Right renal cortex interstitium (tissue), 3 donors: ENCODE measurements around the gene NECTIN1. TPM values are rescaled to one million over a fixed set of nuclear protein-coding genes. Genes with fewer than 3 reads are reported as not detected.

Source experiments
- DNase-seq, 3 donors: peaks; one replicate each; pipeline ENCODE4 v3.0.0-alpha.2; 2013; ENCODE audit warnings: low read depth in 3 of 3, low spot score in 2 of 3
- polyA plus RNA-seq, 3 donors: library from polyadenylated mRNA; unstranded; fragments of 120-200 nt; gene quantifications; one replicate each; pipeline ENCODE4 v1.2.1, GENCODE V29; 2013; ENCODE audit not compliant: insufficient read length in 3 of 3

Gene NECTIN1
- polyA plus RNA-seq, 3 donors, result 36.4 to 42.4 (median 36.6) TPM

DNA sequence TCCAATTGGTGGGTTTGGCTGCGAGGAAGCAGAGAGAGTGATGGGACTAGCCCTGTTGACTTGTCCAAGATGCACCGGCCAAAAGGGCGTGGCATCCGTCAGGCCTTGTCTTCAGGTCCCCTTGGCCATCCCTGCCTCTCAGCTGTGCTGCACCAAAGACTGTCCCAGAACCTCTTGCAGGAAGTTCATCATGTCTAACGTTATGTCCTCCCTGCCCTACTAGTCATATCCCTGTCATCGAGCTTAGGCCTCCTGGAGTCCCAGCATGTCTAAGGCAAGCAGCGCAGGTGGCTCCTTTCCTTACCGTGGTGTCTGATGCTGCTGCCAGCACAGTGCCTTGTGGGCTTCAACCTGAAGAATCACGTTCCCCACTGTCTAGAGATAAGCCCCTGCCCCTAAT lies 51.2 kb downstream of the NECTIN1 start:
- no peak for DNase-seq

DNA sequence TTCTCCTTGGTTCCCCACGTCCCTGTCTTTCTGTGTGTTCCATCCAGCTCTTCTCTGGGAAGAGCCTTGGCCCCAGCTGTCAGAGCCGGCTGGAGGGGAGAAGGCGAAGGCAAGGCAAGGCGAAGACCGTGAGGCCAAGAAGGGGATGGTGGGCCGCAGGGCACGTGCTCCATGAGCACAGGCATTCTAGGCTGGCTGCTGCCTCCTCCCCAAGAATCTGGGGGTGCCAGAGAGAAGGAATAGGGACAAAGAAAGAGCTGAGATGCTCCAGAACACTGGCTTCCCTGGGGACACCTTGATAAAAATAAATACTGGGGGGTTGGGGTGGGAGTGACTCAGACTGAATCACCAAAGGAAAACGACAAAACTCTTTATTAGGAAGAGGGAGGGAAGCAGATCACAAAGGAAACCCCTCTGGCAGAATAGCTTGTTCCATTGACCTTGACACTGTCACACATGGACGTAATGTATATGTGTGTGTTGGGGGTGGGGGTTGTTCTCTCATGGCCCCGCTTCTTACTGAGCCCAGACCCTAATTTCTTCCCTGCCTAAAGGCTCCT lies 52.5 kb downstream of the NECTIN1 start:
- no peak for DNase-seq

DNA sequence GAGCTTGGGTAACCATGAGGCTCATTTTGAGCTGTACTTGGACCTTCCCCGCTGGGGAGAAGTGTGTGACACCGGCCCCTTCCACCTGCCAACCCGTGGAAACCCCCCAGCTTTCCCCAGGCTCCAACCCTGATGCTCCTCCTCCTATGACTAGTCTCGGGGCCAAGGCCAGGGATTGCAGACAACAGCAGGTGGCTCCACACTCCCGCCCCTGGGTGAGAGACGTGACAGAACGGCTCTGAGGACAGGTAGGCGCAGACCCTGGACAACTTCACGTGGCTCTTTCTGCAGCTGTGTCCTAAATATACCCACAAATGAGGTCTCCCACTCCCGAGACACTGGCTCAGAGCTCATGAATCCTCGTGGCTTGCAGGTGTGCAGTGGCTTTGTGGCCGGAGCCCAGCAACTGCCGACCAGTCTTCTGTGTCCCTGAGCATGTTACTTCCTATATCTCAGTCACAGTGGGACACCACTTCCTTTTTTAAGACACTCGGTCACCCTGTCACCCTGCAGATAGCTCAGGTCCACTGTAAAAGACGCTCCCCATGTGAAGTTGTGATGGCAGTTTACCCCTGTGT lies 55.2 kb downstream of the NECTIN1 start:
- no peak for DNase-seq

DNA sequence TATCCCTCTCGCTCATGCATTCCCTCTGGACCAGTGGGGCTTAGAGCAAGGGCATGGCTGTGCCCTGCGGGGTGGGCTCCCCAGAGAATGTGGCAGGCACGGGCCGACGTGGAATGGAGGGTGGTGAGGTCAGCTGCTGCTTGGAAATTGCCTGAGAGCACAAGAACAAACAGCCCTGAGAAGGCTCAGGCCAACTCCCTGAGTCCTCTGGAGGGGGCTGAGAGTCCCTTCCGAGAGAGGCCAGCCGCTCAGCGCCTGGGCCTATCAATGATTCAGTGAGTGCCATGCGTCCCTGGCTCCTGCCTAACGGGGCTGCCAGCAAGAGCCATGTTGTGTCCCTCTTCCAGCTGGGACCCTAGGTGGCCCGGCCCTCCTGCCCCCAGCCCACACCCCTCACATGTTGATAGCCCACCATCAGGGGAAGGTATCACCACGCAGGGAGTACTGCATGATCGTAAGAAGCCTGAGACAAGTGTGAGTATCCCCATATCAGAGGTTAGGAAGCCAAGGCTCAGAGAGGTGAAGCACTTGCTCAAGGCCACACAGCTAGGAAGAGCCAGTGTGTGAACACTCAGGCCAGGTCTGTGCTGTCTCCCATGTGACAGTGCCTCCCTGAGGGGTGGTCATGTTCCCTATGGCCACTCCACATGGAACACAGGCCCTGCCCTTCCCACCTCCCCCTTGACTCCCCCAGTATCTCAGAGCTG lies 55.8 kb downstream of the NECTIN1 start:
- DNase-seq, result no peak

DNA sequence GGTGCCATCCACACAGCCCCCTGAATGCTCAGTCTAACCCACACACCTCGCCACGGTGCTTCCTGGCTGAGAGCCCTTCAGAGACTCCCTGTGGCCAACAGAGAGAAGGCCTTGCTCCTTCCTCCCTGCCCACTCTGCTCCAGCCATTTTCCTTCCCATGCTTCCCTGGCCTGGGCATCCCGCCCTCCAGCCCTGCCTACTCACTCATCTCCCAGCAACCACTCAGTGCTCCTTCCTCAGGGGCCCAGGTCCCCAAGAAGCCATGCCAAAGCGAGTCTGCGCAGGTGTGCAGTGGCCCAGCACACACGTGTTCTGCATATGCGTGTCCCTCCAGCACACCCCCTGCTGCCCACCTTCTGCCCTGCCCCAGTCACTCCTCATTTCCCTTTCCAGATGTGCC lies 56.4 kb downstream of the NECTIN1 start:
- DNase-seq, result no peak

DNA sequence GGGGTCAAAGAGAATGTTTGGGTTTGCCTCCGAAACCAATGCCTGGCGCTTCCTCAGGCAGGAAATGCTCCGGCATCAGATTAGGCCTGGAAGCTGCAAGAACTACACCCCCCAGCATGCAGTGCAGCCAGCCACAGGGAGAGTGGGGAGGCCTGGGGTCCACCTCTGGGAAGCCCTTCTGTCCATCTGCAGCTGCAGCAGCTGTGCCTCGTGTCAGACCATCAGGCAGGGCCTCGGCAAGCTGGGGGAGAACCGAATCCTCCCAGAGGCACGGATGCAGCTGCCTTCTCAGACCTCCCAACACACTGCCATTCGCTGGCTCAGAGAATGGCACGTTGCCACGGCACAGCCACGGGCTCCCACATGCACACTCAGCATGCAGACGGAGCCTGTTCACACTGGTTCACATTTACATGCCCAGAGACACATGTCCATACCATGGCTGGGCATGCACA lies 57.4 kb downstream of the NECTIN1 start:
- DNase-seq, result no peak

DNA sequence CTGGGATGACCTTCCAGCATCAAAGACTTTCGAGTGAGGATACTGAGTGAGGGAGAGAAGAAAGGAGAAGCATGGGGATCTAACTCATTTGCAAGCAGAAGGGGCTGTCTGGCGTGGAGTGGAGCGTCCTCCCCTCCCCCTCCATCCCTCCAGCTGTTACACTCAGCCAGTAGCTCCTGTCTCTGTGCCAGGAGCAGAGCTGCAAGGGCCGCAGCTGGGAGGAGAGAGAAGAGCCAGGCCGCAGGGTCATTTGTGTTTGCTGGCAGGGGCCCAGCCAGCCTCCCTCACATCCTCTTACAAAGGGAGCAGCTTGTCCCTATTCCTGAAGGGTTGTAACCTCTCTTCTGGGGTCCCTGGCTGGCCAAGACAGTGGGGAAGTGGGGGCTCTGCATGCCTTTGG lies 57.9 kb downstream of the NECTIN1 start:
- peak; percentile 70 to 74 (median 73) for DNase-seq

DNA sequence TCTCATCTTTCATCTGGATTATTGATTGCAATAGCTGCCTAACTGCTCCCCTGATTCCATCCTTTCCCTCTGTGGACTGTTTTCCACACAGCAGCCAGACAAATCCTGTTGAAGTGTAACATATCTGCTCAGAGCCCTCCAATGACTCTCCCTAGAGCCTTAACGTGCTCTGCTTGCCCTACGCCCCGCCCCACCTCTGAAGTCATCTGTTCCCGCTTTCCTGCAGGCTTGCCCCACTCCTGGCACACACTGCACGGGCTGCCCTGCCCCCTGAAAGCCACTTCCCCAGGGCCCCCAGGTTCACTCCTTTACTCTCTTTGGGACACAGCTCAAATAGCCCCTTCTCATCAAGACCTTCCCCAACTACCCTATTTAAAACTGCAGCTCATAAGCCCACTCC lies 59.5 kb downstream of the NECTIN1 start:
- DNase-seq, result no peak

DNA sequence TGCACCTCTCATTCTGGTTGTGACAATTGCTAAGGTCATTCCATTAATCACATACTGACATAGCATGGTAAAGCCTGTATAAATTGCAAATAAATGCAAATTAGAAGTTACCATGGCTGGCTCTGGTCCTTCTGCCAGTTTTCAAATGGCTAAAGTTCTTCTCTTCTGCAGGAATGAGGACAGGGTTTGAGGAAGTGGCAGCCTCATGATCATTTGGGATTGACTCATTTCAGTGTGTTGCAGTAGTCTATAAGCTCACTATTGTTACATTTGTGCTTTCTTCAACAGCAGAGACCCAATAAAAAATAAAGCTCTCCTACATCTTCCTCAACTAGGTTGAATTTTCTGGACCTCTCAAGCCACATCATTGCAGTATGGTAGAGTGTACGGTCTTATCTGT lies 60.3 kb downstream of the NECTIN1 start:
- no peak for DNase-seq

DNA sequence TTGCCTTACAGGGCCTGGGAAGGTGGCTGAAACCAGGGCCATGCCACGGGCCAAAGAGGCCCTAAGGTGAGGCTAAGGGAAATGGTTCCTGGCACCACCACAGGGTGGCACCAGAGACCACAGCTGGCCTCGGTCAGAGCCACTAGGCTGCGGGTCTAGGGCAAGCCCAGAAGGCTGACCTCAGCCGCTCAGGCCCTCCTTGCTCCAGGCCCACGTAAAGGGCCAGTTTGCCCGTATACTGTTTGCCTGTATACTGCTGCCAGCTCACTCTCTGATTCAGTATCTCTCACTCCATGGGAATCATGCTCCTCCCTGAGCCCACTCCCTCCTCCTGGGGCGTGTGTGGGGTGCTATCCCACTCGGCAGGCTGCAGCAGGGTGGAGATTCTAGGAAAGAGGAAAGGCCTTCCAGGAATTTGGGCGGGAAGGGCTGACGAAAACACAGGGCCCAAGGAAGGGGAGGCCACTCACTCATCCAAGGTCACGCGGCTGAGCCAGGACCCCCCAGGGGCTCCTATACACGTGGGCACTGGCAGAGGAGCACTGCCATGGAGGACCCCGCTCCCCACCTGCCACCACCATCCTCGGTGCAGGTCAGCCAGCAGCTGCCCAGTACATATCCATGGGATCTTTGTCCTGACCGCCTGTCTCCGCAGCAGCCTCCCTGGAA lies 62.4 kb downstream of the NECTIN1 start:
- DNase-seq, result no peak

DNA sequence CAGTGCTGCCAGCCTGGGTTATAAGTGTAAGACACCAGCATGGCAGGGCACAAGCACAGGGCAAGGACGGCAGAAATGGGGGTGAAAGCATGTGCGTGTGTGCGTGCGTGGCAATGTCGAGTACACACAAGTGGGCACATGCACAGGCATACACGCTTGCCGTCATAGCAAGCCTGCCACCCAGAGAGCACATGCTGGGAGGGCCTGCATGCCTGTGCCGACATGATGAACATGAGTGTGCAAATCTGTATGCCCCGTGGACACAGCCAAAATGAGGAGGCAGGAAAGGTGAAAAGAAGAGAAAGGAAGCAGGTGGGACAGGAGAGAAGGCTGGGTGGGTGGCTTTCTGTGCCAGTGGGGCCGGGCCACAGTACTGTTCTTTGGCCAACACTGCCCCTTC lies 62.9 kb downstream of the NECTIN1 start:
- no peak for DNase-seq

DNA sequence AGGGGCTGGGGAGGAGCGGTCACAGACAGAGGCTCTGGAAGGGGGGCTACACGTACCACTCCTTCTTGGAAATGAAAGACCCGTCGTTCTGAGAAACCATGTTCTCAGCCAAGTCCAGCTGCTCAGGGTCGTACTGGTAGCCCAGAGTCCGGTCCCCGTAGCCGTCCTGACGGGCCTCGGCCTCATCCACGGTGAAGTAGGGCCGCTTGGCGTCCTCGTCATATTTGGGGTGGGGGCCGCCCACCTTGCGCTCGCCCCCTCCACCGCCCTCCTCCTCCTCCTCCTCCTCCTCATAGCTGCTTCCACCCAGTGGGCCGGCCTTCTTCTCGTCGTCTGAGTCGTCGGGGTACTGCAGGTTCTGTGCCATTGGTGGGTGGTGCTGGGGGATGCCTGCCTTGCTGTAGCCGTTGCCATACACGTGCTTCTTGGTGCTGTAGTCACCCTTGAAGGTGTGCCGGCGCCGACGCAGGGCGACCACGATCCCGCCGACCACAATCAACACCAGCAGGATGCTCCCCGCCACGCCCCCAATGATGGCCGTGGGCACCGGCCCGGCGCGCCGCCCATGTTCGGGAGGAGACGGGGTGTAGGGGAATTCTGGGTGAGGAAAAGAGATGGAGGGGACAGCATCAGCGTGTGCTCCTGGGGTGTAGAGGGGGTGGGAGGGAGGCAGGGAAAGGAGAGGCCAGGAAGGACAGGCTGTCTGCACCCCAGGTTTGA lies 64.1 kb downstream of the NECTIN1 start:
- DNase-seq, result no peak

DNA sequence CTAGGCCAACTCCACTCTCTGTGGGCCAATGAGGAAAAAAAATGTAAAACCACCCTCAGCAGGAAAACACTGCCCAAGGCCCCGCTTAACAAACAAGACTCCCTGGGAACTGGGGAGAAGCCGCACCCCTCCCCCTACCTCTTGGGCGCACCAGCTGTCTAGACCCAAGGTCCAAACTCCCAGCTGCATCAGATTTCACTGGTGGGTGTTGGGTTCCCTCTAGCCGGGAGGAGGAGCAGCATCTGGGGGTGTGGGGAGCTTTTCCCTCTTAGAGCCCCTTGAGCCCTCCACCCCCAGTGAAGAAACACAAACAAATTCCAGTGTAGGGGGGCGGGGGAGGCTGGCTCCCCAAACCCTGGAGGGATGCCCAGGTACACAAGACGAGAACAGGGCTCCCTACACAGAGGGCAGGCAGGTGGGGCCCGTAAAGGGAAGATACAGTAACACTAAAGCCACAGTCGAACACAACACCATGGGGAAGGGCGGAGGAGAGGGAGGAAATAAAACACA lies 64.9 kb downstream of the NECTIN1 start:
- DNase-seq, result no peak

DNA sequence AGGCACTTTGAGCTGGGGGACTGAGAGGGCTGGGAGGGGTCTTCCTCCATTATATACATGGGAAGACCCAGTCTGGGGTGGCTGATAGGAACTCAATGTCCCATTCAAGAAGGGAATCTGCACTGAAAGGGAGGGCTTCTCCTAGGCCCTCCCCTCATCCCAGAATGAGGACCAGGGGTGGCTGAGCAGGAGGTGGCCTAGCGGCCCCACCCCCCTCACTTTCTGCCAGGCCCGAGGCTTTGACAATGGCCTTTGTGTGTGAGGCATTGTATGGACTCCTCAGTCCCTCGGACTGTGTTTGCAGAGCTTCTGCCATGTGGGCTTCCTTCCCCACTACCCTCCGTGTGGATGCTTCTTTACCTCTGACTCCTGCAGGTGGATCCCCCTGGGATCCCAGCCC lies 65.7 kb downstream of the NECTIN1 start:
- no peak for DNase-seq

DNA sequence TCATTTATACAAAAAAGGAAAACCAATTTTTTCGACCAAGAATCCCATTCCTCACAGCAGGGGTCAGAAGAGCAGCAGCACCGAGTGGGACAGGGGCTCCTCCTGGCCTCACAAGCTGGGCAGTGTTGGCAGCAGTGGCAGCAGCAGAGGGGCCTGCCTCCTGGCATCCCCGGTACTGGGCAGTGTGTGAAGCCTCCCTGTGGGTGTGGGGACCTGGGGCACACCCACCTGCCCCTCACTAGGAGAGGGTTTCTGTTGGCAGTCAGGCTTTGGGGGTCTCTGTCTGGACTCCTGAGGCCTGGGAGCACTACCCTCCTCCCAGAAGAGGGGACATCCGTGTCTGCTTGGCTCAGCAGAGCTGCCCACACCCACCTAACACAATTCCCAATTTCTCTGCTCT lies 67.8 kb downstream of the NECTIN1 start:
- DNase-seq, result no peak

DNA sequence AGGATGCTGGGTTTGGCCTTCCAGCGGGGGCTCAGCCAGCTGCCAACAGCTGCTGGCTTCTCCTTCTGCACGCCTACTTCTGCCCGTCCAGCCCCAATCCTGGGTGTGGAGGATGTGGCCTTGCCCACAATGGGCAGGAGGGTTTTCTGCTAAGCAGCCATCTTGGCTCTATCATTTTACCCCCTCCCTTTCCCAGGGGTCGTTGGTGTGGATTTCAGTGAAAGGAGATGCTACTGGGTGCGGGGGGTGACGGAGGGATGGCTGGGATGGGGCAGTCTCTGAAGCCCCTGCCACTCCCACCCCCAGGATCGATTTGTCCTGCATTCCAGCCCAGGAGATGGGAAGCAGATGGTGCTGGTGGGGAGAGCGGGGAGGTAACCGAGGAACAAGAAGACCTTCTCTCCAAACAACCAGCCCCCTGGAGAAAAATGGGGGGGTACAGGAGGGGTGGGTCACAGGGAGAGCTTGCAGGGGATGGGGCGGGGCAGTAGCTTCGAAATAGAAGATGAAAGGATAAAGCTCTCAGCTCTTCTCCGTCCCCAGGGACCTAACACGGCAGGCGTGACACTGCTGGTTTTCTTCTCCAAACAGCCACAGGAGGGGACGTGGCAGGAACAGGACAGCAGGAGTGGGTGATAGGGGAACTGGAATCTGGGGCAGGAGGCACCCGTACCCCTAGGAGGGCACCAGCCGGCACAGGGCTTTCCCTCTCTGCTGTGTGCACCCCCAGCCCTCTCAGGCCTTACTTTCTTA lies 68.9 kb downstream of the NECTIN1 start:
- no peak for DNase-seq

DNA sequence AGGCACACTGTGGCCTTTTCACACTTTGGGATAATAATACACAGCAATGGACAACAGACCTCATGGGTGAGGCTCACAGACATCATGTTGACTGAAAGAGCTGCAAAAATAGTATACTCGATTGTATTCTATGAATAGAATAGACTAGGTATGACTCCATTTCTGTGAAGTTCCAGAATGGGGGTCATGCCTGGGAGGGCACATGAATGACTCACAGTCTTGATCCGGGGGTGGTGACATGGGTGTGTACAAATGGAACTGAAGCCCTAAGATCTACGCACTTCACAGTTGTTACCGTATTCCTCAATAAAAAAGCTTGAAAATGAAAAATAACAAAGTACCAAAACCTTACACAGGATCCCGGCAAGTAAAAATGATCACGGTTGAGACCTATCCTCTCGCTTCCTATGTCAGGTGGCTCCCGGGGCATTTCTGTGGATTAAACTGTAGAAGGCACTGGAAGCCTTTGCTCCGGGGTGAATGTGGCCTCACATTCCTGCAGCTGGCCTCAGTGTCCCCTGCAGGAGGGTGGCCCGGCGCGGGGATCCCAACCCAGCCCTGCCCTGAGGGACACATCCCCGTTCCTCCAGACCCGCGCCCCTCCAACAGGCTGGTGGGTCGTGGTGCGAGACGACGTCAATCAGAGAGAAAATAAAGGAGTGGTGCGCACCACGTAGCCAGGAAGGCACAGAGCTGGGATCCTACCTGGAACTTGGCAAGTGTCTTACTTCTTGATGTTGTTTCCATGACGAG lies 75.9 kb downstream of the NECTIN1 start:
- no peak for DNase-seq

DNA sequence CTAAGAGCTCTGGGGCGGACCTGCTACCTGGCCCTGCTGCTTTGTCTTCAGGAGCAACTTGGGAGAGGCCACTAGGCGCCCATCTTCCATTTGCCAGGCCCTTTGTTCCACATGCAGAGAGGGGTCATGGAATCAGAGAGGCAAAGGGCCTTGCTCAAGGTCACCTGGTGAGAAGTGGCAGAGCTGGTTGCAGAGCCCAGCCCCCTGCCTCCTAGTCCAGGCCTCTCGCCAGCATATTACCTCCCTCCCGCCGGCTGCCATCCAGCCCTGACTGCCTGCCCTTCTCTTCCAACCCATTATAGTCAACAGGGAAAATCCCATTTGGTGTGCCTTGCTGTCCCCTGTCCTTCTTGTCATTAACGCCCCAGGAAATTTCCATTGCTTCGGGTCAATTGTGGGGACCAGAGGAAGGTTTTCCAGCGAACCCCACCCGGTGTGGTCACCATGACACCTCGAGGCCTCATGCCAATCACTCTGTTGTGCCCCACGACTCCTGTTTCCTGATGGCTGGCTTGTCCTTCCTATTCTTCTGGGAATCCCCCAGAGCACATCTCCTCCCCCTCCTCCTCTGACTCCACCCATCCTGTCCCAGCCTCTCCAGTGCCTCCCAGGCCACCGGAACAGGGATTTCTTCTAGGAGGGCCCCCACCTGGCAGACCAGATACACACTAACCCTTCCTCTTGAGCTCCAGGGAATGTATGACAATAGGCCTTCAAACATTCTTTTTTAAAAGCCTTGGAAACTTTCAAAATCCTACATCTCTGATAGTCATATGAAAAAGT lies 77.0 kb downstream of the NECTIN1 start:
- no peak for DNase-seq

DNA sequence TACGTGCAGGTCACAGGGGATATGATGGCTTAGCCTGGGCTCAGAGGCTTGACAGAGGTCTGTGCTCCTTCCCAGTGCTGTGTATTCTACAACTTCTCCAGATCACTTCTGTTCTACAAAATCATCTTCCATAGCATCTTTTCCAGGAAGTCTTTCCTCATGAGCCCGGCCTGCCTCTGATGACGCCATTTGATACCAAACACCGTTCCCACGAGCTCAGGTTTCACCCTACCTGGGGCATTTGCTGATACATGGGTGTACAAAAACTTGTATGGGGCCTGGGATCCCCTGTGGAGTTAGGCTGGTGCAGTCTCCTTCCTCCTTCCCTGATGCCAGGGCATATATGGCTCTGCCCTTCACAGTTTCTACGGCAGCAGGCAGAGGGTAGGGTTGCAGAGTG lies 78.7 kb downstream of the NECTIN1 start:
- DNase-seq, result no peak
